ENCODE measurements around the gene LRMDA. TPM values are rescaled to one million over a fixed set of nuclear protein-coding genes. Genes with fewer than 3 reads are reported as not detected.

LRMDA gene
- total RNA-seq, 3 donors from 2014 or later: 8.3 to 17.1 (median 11.1) TPM

GRCh38 chr10:76129213-76129612, 697.8 kb downstream of the LRMDA start:
- intact Hi-C loops (cut with DNase I; ENCODE audit: low total_unique reads): no loop called here
- no peaks in the 10 kb centered on the region for H3K27me3 ChIP-seq
- no peak overlapping the region for H3K4me3 ChIP-seq
- H3K9me3 ChIP-seq: no peaks in the 10 kb centered on the region
- no peak for TF ChIP-seq POLR2A (IDR thresholded peaks at IDR 0.05)
- no peak for TF ChIP-seq POLR2AphosphoS5 (IDR thresholded peaks at IDR 0.05)
- no peak for TF ChIP-seq CTCF (IDR thresholded peaks at IDR 0.05)
- no peaks in the 10 kb centered on the region for H3K36me3 ChIP-seq
- H3K27ac ChIP-seq: no peak overlapping the region
- no peak for DNase-seq (ENCODE audit: low spot score in 2 of 2)
- H3K4me1 ChIP-seq: no peaks in the 10 kb centered on the region

DNA sequence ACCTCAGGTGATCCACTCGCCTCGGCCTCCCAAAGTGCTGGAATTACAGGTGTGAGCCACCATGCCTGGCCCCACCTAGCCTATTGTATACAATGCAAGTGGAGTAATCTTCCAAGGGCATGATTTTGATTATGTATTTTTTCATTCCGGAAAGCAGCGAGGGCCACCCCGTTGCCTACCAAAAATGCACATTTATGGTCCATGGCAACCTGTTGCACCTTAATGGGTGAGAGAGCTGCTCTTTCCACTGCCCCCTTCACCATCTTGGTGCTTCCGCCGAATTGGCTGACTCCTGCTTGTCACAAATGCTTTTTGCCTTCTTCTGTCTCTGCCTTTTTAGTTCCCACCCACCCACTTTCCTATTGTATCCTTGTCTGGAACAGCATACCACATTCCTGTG, 699.5 kb downstream of the LRMDA start:
- no peaks in the 10 kb centered on the region for H3K27me3 ChIP-seq
- H3K9me3 ChIP-seq: no peaks in the 10 kb centered on the region
- no peaks in the 10 kb centered on the region for H3K36me3 ChIP-seq
- no peaks in the 10 kb centered on the region for H3K4me1 ChIP-seq
- intact Hi-C loops (cut with DNase I; ENCODE audit: low total_unique reads): no loop called here
- TF ChIP-seq POLR2AphosphoS5 (IDR thresholded peaks at IDR 0.05) (no peak), CTCF (IDR thresholded peaks at IDR 0.05) (no peak), POLR2A (IDR thresholded peaks at IDR 0.05) (no peak)
- H3K27ac ChIP-seq: no peak overlapping the region
- no peak for DNase-seq (ENCODE audit: low spot score in 2 of 2)
- no peak overlapping the region for H3K4me3 ChIP-seq

DNA sequence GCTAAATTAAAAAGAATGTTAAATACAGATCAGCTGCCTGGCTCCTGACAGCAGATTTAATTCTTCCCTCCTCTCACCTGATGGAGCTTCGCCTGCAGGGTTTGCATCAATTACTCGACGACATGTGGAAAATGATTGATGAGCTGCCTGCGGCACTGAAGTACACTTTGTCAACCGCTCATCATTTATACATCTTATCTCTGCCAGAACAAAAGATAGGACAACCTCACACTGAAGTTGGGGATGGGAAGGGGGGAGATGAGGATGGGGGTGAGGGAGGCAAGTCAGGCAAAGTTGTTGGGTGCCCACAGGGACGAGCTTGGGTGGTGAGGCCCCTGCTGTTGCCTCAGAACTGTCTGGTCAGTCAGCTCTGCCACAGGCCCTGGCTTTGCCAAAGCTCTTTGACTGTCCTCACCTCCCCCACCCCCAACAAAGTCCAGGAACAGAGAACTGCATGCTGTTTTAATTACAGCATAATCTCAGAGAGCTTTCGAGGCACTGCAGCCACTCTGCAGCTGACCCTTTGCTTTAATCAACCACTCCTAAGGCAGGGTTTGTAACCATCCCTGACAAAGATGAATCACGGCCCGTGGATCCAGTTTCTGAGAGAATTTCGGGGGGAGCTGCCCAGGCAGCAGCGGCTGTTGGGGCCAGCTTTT, 702.3 kb downstream of the LRMDA start:
- Histone ChIP-seq H3K9me3 (no peaks in the 10 kb centered on the region), H3K4me1 (no peaks in the 10 kb centered on the region), H3K36me3 (no peaks in the 10 kb centered on the region), H3K4me3 (no peak overlapping the region), H3K27ac (no peak overlapping the region), H3K27me3 (no peaks in the 10 kb centered on the region)
- intact Hi-C loops (cut with DNase I; ENCODE audit: low total_unique reads): no loop called here
- TF ChIP-seq CTCF (IDR thresholded peaks at IDR 0.05): no peak
- TF ChIP-seq POLR2A (IDR thresholded peaks at IDR 0.05): no peak
- DNase-seq (ENCODE audit: low spot score in 2 of 2): no peak

DNA sequence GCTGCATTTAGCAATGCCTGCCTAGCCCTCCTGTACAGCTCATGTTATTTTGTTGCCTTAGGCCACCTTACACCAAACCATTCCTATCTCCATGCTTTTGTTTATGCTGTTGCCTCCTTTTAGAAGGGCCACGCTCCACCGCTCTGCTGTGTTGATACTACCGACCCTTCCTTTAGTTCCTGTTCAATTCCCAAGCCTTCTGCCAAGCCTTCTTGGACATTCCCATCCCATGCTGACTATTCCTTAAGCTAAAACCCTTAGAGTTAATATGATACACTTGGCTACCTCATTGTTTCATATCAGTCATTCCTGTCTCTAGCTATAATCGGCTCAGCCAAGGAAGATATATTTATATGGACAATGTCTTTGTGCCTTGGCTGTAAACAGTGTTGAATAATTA, 705.5 kb downstream of the LRMDA start:
- TF ChIP-seq POLR2AphosphoS5 (IDR thresholded peaks at IDR 0.05) (no peak), CTCF (IDR thresholded peaks at IDR 0.05) (no peak), POLR2A (IDR thresholded peaks at IDR 0.05) (no peak)

GRCh38 chr10:76138286-76138685, 706.9 kb downstream of the LRMDA start:
- Histone ChIP-seq H3K27me3 (no peaks in the 10 kb centered on the region), H3K4me1 (no peaks in the 10 kb centered on the region), H3K4me3 (no peak overlapping the region), H3K36me3 (no peaks in the 10 kb centered on the region), H3K9me3 (no peaks in the 10 kb centered on the region), H3K27ac (no peak overlapping the region)
- no peak for DNase-seq (ENCODE audit: low spot score in 2 of 2)
- intact Hi-C loops (cut with DNase I; ENCODE audit: low total_unique reads): no loop called here
- TF ChIP-seq POLR2A (IDR thresholded peaks at IDR 0.05): no peak
- TF ChIP-seq POLR2AphosphoS5 (IDR thresholded peaks at IDR 0.05): no peak
- no peak for TF ChIP-seq CTCF (IDR thresholded peaks at IDR 0.05)

More for the DNA sequence above, 705.5 kb downstream of the LRMDA start:
- no peaks in the 10 kb centered on the region for H3K4me1 ChIP-seq
- intact Hi-C loops (cut with DNase I; ENCODE audit: low total_unique reads): no loop called here
- no peaks in the 10 kb centered on the region for H3K27me3 ChIP-seq
- no peak overlapping the region for H3K27ac ChIP-seq
- no peaks in the 10 kb centered on the region for H3K9me3 ChIP-seq
- DNase-seq (ENCODE audit: low spot score in 2 of 2): no peak
- no peaks in the 10 kb centered on the region for H3K36me3 ChIP-seq
- no peak overlapping the region for H3K4me3 ChIP-seq
